Hepatocyte (in vitro differentiated cells): Measurements from ENCODE around the gene CRBN. TPM values are rescaled to one million over a fixed set of nuclear protein-coding genes. Genes with fewer than 3 reads are reported as not detected.

Source experiments
- DNase-seq: peaks from one replicate; pipeline ENCODE4 v3.0.0-alpha.2; 2016; ENCODE audit warnings: low spot score
- H2AFZ ChIP-seq: fragments of 200-600 bp; sonication (generic); 2 replicates; pipeline ENCODE4 v1.6.0; 2016; ENCODE audit warnings: antibody characterized with exemption, mild to moderate bottlenecking
- H3K27ac ChIP-seq: fragments of 200-600 bp; sonication (generic); 2 replicates; pipeline ENCODE4 v1.5.1; 2016; ENCODE audit warnings: mild to moderate bottlenecking
- H3K27me3 ChIP-seq: fragments of 200-600 bp; sonication (generic); 2 replicates; pipeline ENCODE4 v1.6.1; 2016
- H3K36me3 ChIP-seq: fragments of 200-600 bp; sonication (generic); replicated peaks from 2 replicates; pipeline ENCODE4 v1.5.1; 2016; ENCODE audit warnings: low read depth; ENCODE audit not compliant: insufficient read depth
- H3K4me1 ChIP-seq: fragments of 200-600 bp; sonication (generic); 2 replicates; pipeline ENCODE4 v1.5.1; 2016; ENCODE audit warnings: mild to moderate bottlenecking, moderate library complexity; ENCODE audit not compliant: insufficient read depth
- H3K4me2 ChIP-seq: fragments of 200-600 bp; sonication (generic); 2 replicates; pipeline ENCODE4 v1.6.0; 2016
- H3K4me3 ChIP-seq: fragments of 200-600 bp; sonication (generic); 2 replicates; pipeline ENCODE4 v1.5.1; 2016; ENCODE audit warnings: mild to moderate bottlenecking
- H3K79me2 ChIP-seq: fragments of 200-600 bp; sonication (generic); 2 replicates; pipeline ENCODE4 v1.6.0; 2017; ENCODE audit warnings: mild to moderate bottlenecking
- H3K9me2 ChIP-seq: fragments of 200-600 bp; sonication (generic); replicated peaks from 2 replicates; pipeline ENCODE4 v1.6.0; 2017; ENCODE audit warnings: mild to moderate bottlenecking; ENCODE audit not compliant: insufficient read depth
- H3K9me3 ChIP-seq: fragments of 200-600 bp; sonication (generic); 2 replicates; pipeline ENCODE4 v1.5.1; 2016; ENCODE audit warnings: low read depth, mild to moderate bottlenecking
- H4K20me1 ChIP-seq: fragments of 200-600 bp; sonication (generic); 2 replicates; pipeline ENCODE4 v1.6.0; 2016; ENCODE audit warnings: mild to moderate bottlenecking; ENCODE audit not compliant: insufficient read depth, poor library complexity, severe bottlenecking
- CTCF ChIP-seq: fragments of 200-600 bp; sonication (generic); IDR thresholded peaks from 2 replicates; pipeline ENCODE4 v1.5.1; 2016; ENCODE audit warnings: antibody characterized with exemption, mild to moderate bottlenecking; ENCODE audit not compliant: poor library complexity
- EZH2 ChIP-seq: fragments of 200-600 bp; sonication (generic); IDR thresholded peaks from 2 replicates; pipeline ENCODE4 v1.6.1; 2016; ENCODE audit warnings: antibody characterized with exemption, mild to moderate bottlenecking, borderline replicate concordance
- EZH2phosphoT487 ChIP-seq: fragments of 200-600 bp; sonication (generic); IDR thresholded peaks from one replicate; pipeline ENCODE4 v1.6.1; 2018; ENCODE audit warnings: antibody characterized with exemption, mild to moderate bottlenecking, low read depth, moderate library complexity; ENCODE audit not compliant: unreplicated experiment, severe bottlenecking
- WGBS: methylation state at CpG from one replicate; pipeline ENCODE4 v1.1.6; 2016; ENCODE audit warnings: low lambda C conversion rate; ENCODE audit errors: missing lambda C conversion rate; 5-methylcytosine and 5-hydroxymethylcytosine counted together
- polyA plus RNA-seq: library from polyadenylated mRNA; unstranded; fragments of >200 nt; fragmentation: Nextera tagmentation; extraction: Ambion mirVana; gene quantifications from 2 replicates; pipeline ENCODE4 v1.2.1, GENCODE V29; 2016
- total RNA-seq: library from RNA; depleted of rRNA; stranded (reverse); fragments of >200 nt; gene quantifications from 2 replicates; pipeline ENCODE4 v1.2.3, GENCODE V29; 2014

Gene CRBN
- total and polyA plus RNA-seq, 2 experiments from 2014 or later: 29.8 to 62.7 TPM

- 2% methylated on average over 78 of the region's 100 CpGs for WGBS
- Histone ChIP-seq H3K36me3 (no peaks in the 10 kb centered on the region), H3K27me3 (no peaks in the 10 kb centered on the region), H3K9me2 (no peaks in the 10 kb centered on the region), H3K79me2 (peaks cover 29% of the 10 kb centered on the region), H4K20me1 (no peaks in the 10 kb centered on the region), H3K4me1 (peaks cover 13% of the 10 kb centered on the region), H2AFZ (peak within 1 kb of the TSS; percentile 86), H3K4me3 (peak within 1 kb of the TSS; percentile 77), H3K27ac (peak within 1 kb of the TSS; percentile 97), H3K4me2 (peak within 1 kb of the TSS; percentile 98), H3K9me3 (no peaks in the 10 kb centered on the region)
- TF ChIP-seq EZH2 (no peak), EZH2phosphoT487 (no peak)
- peak; percentile 99 for DNase-seq
Observed at GRCh38 chr3:3126477-3127431, 52.7 kb downstream of the CRBN start, which contains the start of gene TRNT1. Gene TRNT1 (plus strand): TSS chr3:3126940. CDS start chr3:3129041, 2,101 bp downstream.

- peak overlapping the region; percentile 77 for H2AFZ ChIP-seq
- H3K9me2 ChIP-seq: no peaks in the 10 kb centered on the region
- 92% methylated on average over 24 of the region's 24 CpGs for WGBS
- H3K79me2 ChIP-seq: peaks cover 29% of the 10 kb centered on the region
- no peaks in the 10 kb centered on the region for H3K36me3 ChIP-seq
- H4K20me1 ChIP-seq: no peaks in the 10 kb centered on the region
- H3K4me3 ChIP-seq: peak overlapping the region; percentile 38
- no peaks in the 10 kb centered on the region for H3K27me3 ChIP-seq
- peaks cover 13% of the 10 kb centered on the region for H3K4me1 ChIP-seq
- H3K27ac ChIP-seq: peak overlapping the region; percentile 97
- TF ChIP-seq EZH2phosphoT487 (no peak), EZH2 (no peak), CTCF (no peak)
- H3K4me2 ChIP-seq: peak overlapping the region; percentile 75
- DNase-seq: no peak
- H3K9me3 ChIP-seq: no peaks in the 10 kb centered on the region
Observed at GRCh38 chr3:3125977-3126376, 53.5 kb downstream of the CRBN start.

- TF ChIP-seq EZH2phosphoT487: no peak
- TF ChIP-seq CTCF: no peak
- TF ChIP-seq EZH2: no peak
- Histone ChIP-seq H3K79me2 (no peaks in the 10 kb centered on the region), H3K9me3 (no peaks in the 10 kb centered on the region), H4K20me1 (no peaks in the 10 kb centered on the region), H3K36me3 (no peaks in the 10 kb centered on the region), H2AFZ (no peak overlapping the region), H3K27me3 (no peaks in the 10 kb centered on the region), H3K4me1 (no peaks in the 10 kb centered on the region), H3K4me3 (no peak overlapping the region), H3K4me2 (no peak overlapping the region), H3K27ac (no peak overlapping the region), H3K9me2 (no peaks in the 10 kb centered on the region)
- 60% methylated on average over 4 of the region's 4 CpGs for WGBS
- no peak for DNase-seq
Observed at GRCh38 chr3:3119393-3119851, 60.1 kb downstream of the CRBN start.

GRCh38 chr3:3117651-3118050 is 61.8 kb downstream of the CRBN start:
- H3K4me2 ChIP-seq: no peak overlapping the region
- no peaks in the 10 kb centered on the region for H3K4me1 ChIP-seq
- no peaks in the 10 kb centered on the region for H3K79me2 ChIP-seq
- no peaks in the 10 kb centered on the region for H3K36me3 ChIP-seq
- H3K27ac ChIP-seq: no peak overlapping the region
- no peaks in the 10 kb centered on the region for H3K9me3 ChIP-seq
- H3K9me2 ChIP-seq: no peaks in the 10 kb centered on the region
- no peaks in the 10 kb centered on the region for H4K20me1 ChIP-seq
- TF ChIP-seq EZH2: no peak
- no peak for TF ChIP-seq EZH2phosphoT487
- no peak for TF ChIP-seq CTCF
- WGBS: 67% methylated on average over 2 of the region's 2 CpGs
- no peaks in the 10 kb centered on the region for H3K27me3 ChIP-seq
- no peak overlapping the region for H2AFZ ChIP-seq
- no peak for DNase-seq
- no peak overlapping the region for H3K4me3 ChIP-seq
